Astrocyte of the hippocampus (primary cell): ENCODE measurements around the gene EFL1.

ENCODE experiments used
- DNase-seq: peaks from one replicate; pipeline ENCODE4 v3.0.0; 2011; ENCODE audit warnings: low read depth, low spot score

EFL1 gene

DNA sequence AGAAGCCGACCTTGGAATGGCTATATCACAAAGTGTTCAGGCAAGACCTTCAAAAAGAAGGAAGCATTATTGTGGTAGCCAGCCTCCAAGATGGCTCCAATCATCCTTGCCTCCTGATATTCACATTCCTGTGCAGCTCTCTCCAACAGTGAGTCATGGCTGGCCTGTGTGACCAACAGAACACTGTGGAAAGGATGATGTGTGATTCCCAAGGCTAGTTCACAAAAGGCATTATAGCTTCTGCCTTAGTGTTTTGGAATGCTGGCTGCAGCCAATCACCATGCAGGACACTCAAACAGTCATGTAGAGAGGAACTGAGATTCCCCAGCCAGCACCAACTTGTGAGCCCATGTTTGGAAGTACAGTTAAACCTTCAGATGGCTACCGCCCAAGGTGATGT is 102.6 kb downstream of the EFL1 start:
- DNase-seq: peak; percentile 97

DNA sequence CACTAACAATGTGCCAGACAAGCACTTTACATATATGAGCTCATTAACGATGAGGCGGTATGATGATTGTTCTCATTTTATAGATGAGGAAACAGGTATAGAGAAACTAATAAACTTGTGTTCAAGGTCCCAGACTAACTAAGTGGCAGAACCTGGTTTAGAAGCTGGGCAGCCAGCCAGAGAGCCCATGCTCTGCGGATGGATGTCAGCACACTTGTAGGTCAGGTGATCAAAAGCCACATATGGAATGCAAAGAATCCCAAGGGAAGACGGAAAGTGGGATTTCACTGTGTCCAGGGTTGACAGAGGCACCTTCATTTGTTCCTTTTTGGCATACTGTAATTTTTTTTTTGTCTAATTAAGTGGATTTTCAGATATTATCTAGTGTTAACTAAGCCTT is 103.7 kb downstream of the EFL1 start:
- peak; percentile 76 for DNase-seq

DNA sequence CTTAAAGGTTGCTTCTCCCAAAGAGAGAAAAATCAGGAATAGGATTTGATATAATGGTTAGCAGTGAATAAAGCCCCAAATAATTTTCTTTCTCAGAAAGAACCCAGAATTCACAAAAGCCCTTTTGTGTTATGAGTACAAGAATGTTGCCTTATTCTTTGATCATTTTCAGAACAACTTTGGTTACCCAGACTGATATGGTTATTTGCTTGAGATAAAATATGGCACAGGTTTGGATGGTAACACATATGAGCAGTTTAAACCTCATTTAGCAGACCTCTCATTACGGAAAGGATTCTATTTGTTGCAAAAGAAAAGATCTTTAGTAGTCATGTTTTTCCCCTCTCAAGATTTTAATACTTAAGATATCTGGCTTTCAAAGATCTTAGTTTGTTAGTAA is 111.9 kb downstream of the EFL1 start:
- DNase-seq: no peak

DNA sequence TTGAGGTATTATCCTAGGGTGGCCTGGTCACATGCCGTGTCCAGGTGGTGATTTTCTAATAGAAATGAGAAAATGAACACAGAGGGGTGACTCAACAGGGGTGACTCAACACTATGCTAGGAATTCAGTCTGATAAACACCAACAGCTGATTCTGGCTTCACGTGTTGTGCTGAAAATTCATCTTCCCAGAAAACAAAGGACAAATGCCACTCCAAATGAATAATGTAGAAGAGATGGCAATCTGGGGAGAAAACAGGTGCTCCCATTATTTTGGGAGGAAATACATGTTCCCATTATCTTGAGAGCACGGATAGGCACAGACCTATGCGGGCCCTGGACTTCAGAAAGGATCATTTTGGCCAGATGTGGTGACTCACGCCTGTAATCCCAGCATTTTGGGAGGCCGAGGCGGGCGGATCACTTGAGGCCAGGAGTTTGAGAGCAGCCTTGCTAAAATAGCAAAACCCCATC is 115.5 kb downstream of the EFL1 start:
- peak; percentile 86 for DNase-seq

DNA sequence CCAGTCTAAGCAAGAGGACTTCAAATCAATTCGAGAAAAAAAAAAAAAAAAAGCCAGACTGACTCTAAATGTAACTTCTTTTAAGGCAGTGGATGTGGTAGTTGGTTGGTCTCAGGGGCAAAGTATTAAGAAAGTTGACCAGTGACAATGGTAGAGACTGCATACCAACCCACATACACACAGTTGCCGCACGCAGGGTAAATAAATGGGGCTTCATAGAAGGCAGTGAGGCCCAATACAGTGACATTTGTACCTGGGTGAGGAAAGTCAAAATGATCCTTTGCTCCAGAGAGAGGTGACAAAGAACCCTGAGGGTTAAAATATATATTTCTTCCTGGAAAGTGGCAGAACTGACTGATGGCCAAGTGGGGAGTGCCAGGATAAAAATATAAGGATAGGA is 116.0 kb downstream of the EFL1 start:
- no peak for DNase-seq

DNA sequence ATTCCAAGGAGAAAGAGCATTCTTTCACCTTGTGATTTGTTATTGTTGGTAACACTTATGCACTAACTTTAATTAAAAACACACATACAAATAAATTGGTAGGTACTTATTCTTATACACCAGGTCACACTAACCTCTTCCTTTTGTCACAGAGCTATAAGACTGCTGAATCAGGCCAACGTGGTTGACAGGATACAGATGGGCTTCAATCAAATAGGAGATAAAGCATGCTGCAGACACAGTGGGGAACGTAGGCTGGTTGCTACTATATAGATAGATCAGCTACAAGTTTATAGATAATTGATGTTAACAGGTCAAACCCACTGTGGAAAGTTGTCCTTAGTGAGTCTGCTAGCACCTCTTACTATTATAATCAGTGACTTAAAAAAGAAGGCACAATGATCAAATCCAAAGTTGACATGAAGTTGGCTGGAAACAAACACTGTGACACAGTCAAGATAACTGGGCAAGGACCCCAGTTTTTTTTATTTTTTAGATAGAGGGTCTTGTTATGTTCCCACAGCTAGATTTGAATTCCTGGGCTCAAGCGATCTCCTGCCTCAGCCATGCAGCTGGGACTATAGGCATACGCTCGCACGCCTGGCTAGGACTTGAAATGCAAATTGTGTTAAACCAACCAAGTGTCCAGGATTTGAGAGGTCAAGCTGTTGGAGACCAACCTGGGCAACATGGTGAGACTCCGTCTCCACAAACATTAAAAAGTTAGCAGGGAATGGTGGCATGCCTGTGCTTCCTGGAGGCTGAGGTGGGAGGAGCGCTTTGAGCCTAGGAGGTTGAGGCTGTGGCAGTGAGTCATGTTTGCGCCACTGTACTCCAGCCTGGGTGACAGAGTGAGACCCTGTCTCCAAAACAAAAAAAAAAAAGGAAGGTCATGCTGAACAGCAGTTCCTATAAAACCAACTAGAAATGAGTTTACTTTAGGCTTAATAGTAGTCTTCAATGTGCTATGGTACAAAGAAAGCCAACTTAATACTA is 118.8 kb downstream of the EFL1 start:
- no peak for DNase-seq

DNA sequence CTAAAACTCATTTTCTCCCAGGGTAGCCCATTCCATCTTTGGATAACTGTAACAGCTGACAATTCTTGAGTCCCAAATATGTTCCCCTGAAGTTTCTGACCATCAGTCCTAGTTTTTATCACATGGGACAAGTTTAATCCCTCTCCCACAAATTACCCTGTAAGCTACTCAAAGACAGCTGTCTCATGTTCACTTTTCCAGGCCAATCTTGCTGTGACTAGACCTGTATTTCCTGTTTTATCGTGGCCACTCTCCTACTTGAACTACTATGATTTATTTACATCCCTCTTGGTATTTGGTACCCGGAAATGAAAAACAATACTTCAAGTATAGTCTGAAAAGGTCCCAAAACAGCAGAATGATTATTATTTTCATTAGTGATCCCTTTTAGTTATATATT is 121.6 kb downstream of the EFL1 start:
- no peak for DNase-seq

DNA sequence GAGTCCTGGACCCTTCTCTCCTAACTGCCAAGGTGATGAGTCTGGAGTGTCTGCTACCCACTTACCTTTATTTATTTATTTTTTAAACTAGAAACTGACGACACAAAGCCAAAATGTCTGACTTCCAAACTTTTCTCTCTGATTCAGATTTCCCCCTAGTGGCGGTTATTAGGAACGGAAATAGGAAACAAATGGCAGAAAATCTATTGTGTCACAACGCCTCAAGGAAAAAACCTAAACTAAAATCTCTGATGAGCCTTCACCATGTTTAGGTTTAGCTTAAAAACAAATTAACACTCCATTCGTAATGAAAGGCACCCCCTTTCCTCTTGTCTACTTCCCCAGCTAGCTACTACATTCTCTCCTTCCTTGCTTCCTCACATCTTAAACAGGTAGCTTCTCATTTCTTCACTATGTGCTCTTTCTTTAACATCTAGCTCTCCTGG is 122.7 kb downstream of the EFL1 start:
- peak; percentile 71 for DNase-seq

DNA sequence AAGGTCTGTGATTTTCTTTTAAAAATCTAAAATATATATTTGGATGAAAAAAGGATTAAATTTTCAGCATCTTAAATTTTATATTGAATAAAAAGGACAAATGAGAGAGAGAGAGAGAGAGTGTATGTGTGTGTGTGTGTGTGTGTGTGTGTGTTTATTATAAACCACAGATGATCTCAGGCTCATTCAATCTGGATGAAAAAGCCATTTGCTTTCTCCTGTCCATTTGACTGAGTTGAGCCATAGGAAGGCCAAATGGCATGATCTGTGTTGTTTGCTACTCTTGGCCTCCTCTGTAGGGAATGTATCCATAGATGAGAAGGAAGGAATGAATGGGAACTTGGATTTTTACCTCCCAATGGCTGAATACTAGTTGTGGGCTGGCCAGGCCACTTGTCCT is 124.2 kb downstream of the EFL1 start:
- no peak for DNase-seq

DNA sequence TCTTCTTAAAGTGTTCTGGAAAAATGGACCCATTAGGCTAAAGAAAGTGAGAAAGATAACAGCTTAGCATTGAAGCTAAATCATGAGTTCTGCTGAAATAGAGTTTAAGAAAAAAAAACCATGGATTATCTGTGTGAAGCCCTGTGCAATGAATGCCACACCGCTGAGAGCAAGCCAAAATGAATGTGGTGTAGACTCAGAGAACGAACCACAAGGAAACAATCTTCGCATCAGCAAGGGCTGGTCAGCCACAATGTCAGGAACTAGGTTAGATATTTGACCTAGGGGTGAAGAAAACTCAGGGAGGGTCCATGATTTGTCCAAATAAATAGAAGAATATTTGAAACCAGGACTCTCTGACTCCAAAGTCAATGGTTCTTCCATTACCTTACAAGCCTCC is 125.3 kb downstream of the EFL1 start:
- DNase-seq: peak; percentile 61

DNA sequence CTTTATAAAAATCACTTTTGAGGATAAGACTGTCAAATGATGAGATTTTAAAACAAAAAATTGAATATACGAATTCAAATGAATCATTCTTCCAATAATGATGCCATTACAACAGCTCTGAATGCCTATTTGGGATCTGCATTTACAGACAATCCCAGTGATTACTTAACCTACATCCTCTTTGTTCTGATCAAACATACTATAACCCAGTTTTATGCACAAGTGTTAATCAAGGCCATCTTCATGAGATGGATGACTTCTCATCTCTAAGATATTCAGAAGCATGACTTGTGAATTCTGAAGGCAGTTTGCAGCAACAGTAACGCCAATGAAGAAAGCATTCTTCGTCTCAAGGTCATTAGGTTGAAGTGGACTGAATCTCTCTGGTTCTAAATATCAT is 126.4 kb downstream of the EFL1 start:
- no peak for DNase-seq

DNA sequence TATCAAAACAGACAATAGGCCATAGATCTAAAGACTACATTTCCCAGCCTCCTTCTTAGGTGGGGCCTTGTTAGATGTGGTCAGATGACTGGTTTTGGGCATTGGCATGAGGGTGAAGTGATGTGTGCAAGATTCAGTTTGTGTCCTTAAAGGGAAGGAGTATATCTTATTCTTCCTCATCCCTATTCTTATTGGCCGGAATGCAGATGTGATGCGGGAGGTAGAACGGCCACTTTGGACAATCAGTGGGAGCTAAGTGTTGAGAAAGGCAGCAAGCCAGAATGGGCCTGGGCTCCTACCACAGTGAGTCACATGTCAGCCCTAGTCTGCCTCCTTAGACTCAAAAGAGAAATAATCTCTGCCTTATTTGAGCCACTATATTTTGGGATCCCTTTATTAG is 126.9 kb downstream of the EFL1 start:
- peak; percentile 91 for DNase-seq

DNA sequence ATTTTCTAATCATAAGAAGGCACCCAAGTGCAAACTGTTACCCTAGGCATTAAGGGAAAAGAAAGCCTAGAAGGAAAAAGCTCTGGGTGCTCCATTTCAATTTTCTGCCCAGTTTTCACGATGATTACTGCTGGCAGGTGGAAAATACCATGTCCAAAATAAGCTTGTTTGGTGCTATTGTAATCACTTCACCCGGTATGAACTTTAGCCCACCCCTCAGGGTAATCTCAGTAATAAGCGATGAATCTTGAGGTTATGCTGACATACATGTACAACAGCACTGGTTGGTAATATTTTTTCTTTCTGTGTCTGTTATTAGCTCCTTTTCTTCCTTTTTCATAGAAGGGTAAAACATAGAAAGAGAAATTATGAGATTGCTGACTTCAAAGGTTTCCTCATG is 128.1 kb downstream of the EFL1 start:
- DNase-seq: no peak

DNA sequence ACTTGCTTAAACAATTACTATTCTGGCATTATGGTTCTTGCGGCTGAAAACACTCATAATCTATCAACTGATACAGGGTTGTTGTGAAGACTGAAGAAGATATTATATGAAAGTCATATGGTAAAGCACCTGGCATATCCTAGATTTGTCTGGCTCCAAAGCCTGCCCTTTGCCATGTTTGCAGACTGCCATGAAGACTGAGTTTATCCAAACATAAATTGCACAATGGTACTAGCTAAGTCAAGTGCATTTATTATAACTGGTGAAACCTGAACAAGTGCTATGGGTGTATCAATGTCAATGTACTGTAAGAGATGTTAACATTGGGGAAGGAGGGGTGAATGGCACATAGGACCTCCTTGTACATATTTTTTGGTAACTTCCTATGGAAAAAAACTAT is 129.3 kb downstream of the EFL1 start:
- DNase-seq: no peak

DNA sequence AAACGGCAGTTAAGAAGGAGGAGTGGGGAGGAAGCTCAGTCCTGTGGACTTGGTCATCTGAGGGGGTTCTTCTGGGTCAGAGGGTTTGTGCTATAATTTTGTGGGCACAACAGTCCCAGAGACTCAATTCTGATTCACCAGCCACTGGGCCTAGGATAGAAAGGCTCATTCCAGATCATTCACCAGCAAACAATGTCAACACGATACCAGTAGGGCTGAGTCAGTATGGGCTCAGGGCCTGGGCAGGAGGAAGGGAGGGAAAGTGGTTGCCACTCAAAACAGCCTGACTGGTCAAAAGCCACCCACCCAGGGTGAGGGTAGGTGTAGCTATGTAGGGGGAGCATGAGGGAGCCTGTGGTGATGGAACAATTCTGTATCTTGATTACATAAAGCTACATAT is 129.8 kb downstream of the EFL1 start:
- DNase-seq: peak; percentile 91

DNA sequence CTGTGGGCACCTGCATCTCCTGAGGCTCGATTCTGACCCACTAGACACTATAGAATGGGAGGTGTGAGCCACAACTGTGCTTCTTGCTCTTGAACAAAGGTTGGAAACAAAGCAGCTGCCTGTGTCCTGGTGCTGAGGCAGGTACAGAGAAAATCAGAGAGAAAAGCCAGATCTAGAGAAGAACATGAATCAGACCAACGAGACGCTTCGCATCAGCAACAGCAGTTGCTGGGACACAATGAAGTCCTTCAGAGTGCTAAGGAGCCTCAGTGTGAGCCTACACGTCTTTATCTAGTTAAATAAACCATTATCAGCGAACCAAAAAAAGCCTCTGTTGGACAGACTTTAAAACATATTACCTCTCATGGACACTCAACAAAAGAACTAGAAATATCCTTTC is 130.4 kb downstream of the EFL1 start:
- DNase-seq: peak; percentile 35

DNA sequence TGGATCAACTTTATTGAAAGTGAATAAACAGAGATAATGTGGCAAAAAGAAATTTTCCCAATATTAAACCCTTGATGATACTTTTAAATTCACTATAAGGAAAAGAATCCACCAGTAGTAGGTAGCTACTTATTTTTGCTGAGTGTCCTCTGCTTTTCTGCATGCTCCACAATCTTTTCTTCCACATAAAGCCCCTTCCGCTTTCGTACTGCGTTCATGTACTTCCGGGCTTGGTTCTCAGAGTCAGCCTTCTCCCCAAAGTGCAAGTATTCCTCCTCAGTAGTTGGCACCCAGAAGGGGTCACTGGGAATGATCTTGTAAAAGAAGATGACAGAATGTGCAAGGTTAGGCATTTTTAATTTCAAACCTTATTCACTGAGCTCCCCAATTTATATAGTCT is 132.3 kb downstream of the EFL1 start:
- DNase-seq: no peak

DNA sequence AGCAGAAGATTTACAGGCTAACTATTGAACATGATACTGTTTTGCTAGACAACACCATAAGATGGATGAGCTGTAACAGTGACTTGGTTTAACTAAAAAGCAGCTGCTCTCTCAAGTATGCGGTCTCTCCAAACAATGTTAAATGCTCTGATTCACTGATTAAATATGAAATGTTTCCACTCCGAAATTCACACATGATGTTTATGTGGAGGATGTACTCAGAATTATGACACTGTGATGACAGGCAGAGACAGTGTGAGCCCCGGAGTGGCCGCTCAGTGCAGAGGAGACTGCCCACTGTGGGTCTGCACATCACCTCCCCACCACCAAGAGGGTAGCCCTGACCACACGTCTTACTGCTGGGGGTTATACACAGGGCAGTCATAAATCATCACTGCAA is 132.8 kb downstream of the EFL1 start:
- peak; percentile 65 for DNase-seq

DNA sequence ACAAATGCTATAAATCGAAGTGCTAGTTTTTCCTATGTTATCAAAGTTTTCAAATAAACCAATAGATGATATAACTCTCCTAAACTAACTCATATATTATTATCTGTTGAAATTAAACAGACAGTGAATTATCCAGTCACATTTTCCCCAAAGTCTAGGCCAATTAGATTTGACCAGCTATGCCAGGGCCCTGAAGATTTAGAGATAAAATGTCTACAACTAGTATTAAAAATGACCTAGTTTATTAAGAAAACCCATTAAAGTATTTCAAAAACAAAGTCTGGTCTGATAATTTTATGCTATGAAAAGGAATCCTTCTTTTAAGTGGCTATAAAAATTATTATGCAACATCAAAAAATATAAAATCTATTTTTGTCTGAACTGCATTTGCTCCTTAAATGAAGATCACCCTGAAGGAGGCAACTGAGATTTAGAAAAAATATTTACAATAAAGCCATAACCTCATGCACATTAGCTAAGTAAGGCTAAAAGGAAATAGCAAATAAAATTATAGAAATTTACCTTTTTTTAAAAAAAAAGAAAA is 133.3 kb downstream of the EFL1 start:
- no peak for DNase-seq

DNA sequence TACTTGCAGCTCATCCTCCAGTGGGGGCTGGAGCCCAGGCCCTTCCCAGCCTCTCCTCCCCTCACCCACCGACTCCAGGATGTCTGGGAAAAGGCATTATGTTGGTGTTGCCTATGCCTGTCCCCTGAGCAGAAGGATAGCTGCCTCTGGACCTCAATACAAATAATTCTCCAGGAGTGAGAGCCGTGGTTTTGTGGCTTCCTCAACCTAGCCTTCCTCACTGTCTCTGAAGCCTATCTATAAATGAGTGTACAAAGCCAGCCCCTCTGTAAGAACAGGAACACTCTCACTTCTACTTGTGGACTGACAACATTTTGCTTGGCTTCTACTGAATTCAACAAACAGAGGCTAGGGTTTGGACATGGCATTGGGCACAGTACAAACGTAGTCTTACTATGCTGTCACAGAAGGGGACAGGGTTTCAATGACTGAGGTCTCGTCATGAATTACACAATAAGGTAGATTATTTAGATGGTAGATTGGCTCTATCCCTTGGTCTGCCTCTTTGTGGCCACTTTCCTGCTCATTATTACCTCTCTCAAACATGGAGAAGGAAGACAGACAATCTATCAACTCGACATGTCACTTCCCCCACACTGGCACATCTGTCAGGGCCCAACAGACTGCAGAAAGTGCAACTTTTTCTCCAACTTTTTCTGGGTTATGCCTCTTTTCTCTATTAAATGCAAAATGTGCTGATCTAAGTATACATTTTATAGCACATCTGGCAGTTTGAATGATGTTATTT is 134.0 kb downstream of the EFL1 start:
- DNase-seq: no peak

DNA sequence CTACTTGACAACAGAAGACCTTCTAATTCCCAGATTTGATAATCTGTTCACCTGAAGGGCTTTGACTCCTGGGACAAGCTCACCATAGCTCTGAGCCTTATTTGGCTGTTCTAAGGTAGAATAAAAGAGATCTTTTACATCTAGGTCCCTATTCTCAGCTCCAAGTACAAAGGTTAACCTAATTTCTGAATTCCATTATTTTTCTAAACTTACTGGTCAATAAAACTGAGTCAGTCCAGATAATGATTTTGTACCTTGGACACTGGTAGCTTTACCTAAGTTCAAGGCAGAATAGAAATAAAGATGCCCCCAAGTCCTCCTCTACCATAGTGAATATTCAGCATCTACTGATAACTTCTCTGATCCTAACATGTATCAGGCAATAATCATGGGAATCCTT is 135.0 kb downstream of the EFL1 start:
- DNase-seq: no peak

DNA sequence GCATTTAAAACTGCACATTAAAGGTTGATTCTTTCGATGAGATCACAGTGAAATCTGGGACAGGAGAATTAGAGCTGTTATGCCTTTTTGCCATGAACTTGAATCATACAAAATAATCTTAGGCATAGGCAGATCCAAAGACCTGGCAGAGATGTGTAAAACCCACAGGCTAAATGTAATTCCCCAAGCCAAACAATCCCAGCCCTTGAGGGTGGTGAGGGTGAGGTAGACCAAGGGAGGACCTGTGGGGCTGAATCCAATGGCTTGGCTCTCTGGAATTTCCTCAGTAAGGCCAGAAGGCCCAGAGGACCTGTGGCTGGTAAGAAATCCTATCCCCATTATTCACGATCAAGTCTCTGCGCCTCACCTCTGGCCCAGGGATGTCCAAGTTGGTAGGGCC is 136.2 kb downstream of the EFL1 start:
- no peak for DNase-seq
